NCI-H187 (cell line): ENCODE results near the gene RGS3.
A peak's percentile ranks its signal among the peaks of the same experiment; 100 is the strongest.
"Not testable (repeated sequence)": the region's sequence is repeated elsewhere in the genome, so short reads cannot be mapped to it uniquely, and the experiment has no call there.

Experiments used
- DNase-seq, 2 experiments: peaks; one replicate each; lab custom pipeline; 2025; lab: John Stamatoyannopoulos, UW

RGS3 gene

DNA sequence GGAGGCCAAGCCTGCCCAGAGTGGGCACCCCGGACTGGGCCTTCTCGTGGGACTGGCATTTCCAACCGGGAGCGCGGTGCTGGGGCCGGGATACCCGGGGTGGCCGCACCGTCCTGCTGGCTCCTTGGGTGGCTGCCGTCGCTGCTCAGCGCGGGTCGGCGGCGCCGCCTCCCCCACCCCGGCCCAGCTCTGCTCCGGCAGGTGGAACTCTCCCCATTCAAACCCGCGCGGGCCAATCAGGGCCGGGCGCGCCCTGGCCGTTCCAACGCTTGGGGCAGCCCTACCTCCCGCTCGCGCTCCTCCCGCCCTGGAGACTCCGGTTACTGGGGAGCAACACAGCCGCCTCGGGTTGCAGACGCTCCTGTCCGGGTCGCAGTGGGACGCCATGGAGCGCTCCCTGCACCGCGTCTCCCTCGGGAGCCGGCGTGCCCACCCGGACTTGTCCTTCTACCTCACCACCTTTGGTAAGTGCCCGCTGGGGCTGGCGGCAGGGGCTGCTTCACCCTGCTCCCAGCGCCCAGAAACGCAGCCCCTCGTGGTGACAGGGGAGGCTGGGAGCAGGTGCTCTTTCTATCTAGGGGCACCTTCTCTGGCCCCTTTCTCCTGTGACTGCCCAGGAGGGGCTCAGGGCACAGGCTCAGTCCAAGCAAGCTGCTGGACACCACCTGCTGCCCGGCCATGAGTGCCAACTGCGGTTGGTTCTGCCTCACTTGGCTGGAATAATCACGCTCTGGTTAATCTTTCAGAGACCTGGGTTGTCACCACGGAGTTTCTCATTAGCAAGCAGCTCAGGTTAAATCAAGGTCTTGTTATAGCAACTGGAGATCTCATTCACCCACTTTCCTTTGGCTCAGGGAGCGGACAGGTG is at the start of gene RGS3:
TSS of gene RGS3 (plus strand) at position 310 of the 868 bp plus-strand sequence. CDS start at position 386, 76 bp downstream.
- DNase-seq = peak; percentile 67 to 68

DNA sequence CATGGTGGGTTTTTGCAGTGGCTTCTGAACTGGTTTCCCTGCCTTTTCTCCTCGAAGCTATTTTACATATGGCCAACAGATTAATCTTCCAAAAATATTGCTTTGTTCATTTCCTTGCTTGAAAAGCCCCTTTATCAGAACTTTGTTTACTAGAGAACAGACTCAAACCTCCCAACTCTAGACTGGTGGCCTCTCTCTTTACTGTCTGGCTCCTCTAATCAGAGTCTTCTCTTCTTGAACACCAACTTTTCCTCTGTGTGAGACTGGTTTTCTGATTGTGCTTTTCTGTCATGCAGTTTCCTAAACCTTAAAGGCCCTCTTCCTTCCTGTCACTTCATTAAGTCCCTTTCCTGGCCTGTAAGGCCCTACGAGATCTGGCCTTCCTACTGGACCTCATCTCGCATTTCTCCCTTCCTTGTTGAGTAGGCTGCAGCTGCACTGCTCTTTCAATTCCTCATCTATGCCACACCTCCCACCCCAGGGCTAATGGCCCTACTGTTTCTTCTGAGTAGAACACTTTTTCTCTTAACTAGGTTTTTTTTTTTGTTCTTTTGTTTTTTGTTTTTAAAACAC is 47.3 kb upstream of the RGS3 start:
- no peak for DNase-seq

DNA sequence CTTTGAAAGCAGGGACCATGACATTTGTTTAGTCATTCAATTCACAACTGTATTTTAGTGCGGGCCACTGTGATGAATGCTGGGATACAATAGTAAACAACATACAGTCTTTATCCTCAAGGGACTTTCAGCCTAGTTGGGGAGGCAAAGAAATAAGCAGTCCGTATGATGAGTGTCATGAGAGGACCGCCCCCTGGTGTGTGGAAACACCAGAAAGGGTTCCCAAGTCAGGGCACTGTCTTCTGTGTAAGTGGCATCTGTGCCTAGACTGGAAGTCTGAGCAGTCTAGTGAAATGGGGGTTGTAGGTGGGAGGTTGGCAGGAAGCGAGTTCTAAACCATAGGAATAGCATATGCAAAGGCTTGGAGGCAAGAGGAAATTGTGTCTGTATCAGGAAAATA is 46.2 kb upstream of the RGS3 start:
- no peak for DNase-seq

DNA sequence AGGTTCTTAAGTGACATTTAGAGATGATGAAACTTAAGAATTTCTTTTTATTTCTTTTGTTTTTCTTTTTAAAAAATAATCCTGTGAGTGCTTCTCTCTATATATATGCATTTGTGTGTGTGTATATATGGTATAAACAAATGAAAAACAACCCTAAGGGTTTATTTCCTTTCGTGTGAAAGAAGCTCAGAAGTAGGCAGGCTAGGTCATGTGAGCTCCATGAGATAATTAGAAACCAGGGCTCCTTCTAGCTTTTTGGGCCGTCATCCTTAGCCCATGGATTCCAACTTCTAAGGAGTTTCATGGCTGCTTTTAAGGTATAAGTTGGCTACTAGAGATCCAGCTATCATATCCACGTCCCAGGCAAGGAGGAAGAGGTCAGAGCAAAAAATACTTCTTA is 41.8 kb upstream of the RGS3 start:
- no peak for DNase-seq

DNA sequence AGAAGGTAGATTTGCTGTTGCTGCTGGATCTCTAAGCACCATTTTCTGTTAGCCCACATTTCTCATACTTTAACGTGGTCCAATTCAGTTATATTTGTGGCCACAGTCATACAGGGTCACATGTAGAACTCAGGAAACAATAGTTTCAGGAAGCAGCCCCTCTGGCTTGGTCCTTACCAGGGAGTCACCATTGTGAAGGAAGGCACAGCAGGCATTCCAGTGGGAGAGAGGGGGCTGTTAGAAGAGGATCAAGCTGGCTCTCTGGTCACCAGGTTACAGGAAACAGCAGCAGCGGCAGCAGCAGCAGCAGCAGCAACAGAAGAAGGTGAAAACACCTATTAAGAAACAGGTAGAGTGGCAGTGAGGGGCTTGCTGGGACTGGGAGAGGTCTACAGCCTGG is 38.5 kb upstream of the RGS3 start:
- DNase-seq = no peak

DNA sequence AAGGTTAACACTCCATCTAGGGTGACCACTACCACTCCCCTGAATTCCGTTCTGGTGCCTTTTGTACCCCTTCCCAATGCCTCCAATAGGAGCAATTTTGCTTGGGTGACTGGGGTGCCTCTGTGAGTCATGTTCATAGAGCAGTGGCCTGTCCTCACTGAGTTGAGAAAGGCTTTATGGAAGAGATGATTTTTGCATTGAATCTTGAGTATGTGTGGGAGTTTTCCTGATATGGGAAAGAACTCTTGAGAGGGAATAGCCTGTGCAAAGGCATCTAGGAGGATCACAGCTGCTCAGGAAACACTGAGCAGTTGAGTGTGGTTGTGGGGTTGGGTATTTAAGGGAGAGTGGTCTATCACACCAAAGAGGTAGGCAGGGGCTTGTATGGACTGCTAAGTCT is 36.8 kb upstream of the RGS3 start:
- no peak for DNase-seq

DNA sequence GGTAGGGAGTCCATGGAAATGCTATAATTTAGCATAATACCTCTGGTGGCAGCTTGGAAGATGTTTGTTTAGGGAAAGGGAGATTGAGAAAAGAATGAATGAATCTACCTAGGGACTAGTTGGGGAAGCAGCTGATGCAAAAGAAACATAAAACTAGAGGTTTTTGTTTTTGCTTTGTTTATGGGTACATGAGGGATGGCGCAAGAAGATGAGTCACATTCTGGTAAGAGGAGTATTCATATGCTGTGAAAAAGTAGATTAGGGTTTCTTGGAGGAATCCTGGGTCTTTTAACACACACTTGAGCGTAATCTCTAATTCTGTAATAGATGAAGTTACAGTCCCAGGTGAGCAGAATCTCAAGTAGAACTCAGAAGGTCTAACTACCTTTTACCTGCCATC is 35.9 kb upstream of the RGS3 start:
- DNase-seq = no peak

DNA sequence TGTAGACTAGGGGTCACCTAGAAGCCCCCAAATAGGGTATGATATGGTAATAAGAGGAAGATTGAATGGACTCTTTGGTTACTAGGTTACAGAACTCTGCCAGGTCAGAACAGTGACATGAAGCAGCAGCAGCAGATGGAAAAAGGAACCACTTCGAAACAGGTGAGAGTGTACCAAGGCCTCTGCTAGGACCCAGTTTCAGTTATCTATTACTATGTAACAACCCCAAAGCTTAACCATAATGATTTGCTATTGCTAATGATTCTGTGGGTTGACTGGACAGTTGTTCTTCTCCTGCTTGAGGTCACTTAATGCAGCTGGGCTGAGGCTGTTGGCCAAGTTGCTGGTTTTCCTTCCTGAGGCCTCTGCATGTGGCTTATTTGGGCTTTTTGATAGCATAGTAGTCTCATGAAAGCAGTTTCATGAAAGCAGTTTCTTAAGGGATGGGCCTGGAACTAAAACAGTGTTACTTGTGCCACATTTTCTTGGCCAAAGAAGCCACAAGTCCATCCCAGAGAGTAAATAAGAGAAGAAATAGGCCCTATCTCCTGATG is 35.4 kb upstream of the RGS3 start:
- no peak for DNase-seq

DNA sequence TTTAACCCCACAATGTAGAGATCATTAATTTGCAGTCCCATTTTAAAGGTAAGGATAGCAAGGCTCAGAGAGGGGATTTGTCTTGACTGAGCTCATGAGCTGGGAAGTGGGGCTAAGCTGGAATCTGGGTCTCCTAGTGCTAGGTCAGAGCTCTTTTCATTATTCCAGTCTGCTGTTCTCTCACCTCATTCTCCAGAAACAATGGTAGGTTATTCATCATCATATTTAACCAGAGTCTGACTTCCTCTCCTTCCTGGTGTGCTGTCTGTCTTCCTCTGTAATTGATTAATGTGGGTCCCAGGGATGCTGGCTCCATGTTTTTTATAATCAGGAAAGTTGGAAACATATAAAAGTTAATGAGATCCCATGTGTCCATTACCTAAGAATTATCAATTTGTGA is 32.3 kb upstream of the RGS3 start:
- DNase-seq = no peak

DNA sequence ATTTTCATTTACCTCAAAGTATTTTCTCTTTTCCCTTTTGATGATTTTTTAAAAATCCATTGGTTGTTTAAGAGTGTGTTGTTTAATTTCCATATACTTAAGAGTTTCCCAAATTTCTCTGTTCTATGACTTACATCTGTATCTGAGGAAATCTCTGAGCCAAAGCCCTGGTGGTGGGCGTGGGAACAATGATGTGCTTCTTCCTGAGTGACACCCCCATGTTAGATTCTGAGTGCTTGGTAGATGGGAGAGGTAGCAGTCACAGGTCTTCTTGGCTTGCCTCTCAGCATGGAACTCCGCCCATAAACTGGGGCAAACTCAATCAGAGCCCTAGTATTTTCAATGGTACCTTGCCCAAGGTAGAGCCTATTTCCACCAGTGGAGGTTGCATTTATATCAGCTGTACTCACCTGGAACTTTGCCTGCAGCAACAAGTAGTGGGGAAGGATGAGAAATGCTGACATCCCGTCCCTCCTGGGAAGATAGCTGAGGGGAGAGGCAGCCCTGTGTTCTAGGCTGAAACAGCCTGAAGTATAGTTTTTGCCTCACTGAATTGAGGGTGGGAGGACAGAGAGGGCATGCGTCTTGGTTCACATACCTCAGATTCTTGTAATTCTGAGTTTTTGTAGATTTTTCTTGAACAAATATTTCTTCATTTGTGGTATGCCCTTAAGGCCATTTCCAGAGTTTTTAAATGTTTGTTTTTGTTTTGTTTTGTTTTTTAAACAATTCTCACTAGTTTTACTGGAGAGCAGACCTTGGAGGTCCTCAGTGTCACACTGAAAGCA is 26.6 kb upstream of the RGS3 start:
- DNase-seq = no peak

DNA sequence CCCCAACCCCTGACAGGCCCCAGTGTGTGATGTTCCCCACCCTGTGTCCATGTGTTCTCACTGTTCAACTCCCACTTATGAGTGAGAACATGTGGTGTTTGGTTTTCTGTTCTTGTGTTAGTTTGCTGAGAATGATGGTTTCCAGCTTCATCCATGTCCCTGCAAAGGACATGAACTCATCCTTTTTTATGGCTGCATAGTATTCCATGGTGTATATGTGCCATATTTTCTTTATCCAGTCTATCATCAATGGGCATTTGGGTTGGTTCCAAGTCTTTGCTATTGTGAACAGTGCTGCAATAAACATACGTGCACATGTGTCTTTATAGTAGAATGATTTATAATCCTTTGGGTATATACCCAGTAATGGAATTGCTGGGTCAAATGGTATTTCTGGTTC is 25.8 kb upstream of the RGS3 start:
- not testable (repeated sequence) for DNase-seq

DNA sequence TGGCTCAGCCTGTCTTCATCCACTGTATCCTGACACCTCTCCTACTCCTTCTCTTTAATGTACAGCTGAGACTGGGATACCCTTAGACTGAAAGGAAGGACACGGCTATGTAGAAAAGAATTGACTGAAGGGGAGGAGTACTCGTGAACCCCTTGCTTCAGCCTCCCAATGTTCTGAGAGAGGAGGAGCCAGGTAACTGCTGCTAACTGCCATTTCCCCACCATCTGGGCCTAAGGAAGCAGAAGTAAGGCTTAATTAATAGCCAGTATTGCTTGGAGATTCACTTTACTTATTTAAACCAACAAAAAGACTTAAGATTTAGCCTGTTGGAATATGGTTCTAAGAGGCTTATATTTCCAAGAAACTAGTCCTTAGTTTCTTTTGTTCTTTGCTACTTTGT is 18.8 kb upstream of the RGS3 start:
- no peak for DNase-seq

DNA sequence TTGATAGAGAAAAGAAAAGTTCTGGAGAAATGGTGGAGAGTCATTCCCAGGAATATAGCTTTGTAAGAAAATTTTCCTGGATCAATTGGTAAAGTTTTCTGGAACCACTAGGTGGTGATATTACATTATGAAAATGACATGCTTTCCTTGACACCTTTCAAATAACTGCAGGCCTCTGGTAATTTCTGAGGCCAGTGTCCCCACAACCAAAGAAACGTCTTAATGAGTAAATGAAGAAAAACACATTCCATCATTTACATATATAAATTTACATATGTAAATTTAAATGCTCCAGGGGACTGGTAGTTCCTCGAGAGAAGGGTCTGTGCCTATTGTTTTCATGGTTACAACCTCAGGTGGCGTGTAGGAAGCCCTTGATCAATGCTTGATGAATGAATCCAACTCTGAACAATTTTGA is 17.2 kb upstream of the RGS3 start:
- no peak for DNase-seq

DNA sequence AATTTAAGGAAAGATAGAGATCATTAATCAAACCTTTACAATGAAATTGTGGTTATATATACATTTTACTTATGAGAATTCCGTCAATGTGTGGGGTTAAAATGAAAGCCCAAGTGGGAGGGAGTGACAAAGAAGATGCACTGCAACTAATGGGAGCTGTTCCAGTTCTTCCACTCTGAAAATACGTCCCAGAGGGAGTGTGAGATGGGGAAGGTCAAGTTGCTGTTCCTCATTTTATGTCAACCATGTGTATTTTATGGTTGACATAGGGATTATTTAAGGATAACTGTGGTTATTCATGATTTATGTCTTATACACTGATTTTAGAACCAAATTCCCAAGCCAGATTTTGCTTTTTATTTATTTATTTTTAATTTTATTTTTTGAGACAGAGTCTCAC is 14.2 kb upstream of the RGS3 start:
- no peak for DNase-seq

DNA sequence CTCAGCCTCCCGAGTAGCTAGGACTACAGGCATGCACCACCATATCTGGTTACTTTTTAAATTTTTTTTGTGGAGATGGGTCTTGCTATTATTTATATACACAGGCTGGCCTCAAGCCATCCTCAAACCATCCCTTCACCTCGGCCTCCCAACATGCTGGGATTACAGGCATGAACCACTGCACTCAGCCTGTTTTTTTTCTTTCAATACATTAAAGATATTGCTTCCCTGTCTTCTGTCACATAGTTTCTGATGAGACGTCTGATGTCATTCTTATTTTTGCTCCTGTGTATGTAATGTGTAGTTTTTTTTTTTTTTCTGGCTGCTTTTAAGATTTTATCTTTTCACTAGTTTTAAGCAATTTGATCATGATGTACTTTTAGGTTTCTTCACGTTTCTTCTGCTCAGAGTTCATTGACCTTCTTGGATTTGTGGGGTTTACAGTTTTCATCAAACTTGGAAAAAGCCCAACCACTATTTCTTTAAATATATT is 11.4 kb upstream of the RGS3 start:
- no peak for DNase-seq

DNA sequence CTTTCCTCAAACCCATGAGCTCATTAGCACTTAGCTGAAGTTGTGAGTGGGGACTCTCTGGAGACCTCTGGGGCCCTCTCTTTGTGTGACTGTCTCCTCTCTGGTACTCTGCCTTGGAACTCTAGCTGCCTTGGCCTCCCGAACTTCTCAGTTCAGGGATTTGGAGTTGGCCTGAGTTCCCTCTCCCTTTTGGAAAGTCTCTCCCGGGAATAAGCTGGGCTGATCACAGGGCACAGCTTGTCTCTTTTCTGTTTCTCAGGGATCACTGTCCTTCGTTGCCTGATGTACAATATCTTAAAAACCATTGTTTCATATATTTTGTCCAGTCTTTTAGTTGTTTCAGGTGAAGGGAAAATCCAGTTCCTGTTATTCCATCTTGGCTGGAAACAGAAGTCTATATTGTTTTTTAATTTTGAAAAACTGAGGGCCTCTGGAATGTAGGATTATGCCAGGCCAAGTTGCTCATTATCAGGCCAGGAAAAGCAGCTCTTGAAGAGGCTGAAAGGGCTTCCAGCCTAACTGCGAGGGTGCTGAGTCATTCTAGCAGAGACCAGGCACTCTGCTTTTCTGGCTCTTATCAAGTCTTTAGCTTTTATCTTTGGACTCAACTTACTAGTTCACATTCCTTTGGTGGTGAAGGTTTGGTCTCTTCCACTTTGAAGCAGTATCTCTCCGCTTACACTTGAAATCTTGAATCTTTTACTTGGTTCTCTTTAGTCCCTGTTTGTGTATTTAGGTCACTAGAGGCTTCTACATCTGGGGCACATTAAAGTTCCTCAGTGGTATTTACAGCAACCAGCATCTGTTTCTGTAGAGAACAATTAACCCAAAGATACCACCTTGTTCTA is 8.4 kb upstream of the RGS3 start:
- no peak for DNase-seq

DNA sequence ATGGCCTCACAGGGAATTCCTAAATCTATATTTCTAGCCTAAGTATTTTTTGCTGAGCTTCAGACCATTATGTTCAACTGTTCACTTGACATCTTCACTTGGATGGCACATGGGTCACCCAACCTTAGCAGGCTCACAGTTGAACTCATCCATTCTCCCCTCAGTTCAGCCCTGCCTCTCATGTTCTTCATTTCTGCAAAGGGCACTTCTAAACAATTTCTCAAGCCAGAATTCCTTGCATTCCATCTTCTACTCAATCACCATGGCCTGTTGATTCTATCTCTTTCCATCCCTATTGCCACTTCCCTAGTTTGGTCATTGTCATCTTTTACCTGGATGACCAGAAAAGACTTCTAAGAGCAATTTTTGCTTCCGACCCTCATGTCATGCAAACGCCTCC is 7.3 kb upstream of the RGS3 start:
- no peak for DNase-seq

DNA sequence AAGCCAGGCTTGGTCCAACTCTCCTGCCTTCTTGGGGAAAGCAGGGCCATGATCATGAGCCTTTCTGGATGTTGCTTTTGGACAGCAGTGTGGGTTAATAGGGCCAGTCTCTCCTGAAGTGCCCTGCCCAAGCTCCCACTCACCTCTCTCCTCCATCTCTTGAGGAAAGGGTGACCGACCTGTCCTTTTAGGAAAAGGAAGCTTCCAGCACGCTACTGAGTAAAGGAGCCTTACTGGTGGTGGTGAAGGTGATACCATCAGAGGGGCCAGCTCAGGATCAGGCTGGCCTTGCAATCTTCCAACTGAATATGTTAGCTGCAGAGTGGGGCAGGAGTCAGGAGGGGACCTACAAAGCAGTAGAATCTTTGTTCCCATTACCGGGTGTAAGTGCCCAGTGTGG is 2.2 kb upstream of the RGS3 start:
- no peak for DNase-seq

DNA sequence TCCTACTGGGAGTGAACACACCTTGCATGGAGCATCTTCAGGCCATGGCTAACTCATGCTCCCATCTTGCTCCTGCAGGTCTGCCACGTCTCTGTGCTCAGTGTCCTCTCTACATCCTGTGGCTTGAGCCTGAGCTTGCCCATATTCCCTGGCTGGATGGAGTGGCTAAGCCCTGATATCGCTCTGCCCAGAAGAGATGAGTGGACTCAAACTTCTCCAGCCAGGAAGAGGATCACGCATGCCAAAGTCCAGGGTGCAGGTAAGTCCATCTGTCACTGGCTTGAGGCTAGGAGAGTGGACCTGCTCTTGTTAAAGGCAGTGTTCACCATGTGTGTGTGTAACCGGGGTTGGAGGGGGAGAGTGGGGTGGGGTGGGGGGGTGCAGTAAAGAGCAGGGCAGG is 1.6 kb upstream of the RGS3 start:
- DNase-seq = no peak

DNA sequence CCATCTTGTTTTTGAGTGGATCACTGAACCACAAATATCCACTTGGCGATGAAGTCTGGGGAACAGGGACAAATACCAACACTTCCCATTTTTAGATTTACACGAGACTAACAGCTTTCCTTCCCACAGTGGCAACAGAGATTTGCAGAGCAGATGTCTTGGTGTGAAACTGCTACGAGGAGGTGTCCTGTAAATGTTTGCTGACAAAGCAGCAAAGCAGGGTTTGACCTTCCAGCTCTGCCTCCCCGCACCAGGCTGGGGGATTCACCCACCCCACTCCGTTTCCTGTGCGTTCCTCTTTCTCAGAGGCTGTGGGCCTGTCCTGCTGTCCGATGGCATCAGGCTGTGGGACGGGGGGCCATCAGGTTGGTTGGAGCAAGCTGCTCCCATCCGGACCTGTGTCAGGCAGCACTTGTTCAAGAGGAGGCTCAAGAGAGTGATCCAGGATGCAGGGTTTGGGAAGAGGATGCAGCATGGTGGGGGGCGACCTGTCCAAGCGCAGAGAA is 693 bp upstream of the RGS3 start:
- DNase-seq = no peak

DNA sequence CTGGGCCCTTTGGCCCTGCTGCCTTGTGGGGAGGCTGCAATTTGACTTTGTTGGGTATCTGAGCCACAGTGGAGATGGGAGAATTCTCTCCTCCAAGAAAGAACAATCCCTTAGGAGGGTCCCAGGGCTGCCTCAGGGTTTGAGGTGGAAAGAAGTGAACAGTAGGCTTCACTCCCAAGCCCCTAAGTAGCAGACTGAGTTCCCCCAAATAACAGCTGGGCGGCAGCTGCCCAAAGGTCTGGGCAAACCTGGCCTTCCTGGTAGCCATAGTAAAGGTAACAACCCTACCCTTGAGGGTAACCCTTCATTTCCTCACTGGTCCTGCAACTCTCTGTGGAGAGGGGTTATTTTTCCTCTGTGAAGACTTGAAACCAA is 746 bp downstream of the RGS3 start:
- no peak for DNase-seq
